ENCODE measurements around the gene S100A11.
A peak's percentile ranks its signal among the peaks of the same experiment; 100 is the strongest.

The S100A11 gene

DNA sequence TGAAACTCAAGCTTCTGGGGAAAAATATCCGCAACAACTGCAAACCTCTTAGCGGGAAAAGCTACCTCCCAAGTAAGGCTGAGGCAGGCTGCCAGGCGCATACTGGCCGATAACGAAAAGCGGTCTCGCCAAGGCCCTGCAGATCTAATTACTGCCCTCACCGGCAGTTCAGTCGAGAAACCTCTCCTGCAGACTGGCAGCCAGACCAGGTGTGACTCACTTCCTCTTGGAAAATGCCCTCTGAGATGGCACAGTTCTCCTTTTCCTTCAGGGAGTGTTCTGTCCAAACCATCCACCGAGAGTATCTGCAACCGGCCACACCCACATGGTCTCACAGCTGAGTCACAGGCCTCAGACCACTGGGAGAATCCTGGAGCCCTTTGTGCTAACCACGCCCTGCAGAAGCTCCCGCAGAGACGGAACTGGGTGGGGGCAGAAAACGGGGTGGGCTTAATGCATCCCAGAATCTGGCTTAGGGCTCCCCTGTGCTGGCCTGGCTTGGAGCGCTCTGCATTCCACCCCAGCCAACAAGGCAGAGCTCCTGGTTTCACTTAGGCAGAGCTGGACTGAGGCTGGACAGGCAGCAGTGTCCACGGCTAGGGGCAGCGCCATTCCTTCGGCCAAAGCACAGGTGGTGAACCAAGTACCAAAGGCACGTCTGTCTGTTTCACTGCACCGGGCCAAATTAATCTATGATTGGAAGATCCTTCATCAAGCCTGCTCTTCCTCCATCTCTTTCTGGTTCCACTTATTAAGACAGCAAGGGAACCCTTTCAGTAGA lies 44.3 kb downstream of the S100A11 start:
- H3K36me3 ChIP-seq = no peaks in the 10 kb centered on the region
- TF ChIP-seq, protein P1, sequence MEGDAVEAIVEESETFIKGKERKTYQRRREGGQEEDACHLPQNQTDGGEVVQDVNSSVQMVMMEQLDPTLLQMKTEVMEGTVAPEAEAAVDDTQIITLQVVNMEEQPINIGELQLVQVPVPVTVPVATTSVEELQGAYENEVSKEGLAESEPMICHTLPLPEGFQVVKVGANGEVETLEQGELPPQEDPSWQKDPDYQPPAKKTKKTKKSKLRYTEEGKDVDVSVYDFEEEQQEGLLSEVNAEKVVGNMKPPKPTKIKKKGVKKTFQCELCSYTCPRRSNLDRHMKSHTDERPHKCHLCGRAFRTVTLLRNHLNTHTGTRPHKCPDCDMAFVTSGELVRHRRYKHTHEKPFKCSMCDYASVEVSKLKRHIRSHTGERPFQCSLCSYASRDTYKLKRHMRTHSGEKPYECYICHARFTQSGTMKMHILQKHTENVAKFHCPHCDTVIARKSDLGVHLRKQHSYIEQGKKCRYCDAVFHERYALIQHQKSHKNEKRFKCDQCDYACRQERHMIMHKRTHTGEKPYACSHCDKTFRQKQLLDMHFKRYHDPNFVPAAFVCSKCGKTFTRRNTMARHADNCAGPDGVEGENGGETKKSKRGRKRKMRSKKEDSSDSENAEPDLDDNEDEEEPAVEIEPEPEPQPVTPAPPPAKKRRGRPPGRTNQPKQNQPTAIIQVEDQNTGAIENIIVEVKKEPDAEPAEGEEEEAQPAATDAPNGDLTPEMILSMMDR (IDR thresholded peaks at IDR 0.05; ENCODE audit: low read depth, low read length) = no peak
- peak; percentile 51 for DNase-seq
- no peaks in the 10 kb centered on the region for H3K9me3 ChIP-seq
- peak overlapping the region; percentile 50 for H3K4me3 ChIP-seq (ENCODE audit: low read depth, low read length)
- H3K27me3 ChIP-seq = peaks cover 66% of the 10 kb centered on the region
- peaks cover 22% of the 10 kb centered on the region for H3K4me1 ChIP-seq

DNA sequence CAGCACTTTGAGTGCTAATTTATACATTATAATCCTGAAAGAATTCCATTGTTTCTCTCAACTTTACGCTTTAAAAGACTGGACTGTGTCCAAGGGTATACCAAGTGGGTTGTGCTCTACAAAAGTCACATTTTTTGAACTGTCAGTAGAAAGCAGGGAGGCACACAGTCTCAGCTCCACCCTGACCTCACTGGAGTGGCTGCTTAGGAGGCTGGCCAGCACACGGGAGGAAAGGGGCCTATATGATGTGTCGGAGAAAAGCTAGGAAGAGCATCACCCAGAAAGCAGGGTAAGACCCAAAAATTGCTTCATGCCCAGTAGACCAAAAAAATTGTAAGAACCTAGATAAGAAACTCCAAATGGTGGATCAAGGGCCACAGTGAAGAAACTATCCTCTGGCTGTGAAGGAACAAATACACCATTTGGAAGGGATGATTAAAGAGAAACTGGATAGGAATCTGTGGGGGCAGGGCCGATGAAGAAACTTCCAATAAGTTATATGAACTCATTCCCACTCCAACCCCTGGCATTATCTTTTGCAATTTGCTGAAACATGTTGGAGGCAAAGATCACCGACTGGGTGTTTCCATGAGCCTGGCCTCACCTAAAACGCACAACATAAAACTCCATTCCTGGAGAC lies 45.0 kb downstream of the S100A11 start:
- DNase-seq = no peak

DNA sequence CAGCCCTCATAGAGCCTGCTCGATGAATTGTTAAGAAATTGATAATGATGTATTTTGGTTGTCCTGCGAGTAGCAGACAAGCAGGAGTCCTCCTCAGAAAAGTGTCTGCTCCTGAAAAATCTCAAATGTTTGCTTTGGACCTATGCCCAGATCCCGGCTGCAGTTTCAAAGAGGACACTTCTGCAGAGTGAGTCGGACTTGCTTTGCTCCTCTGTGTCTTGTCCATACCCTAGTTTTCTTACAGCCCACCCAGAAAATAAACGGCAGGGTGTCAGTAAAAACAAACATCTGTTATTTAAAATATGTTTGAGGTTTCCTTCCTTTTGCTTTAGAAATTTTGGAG lies 46.0 kb downstream of the S100A11 start:
- Histone ChIP-seq H3K27me3 (peaks cover 70% of the 10 kb centered on the region), H3K4me1 (peaks cover 22% of the 10 kb centered on the region), H3K36me3 (no peaks in the 10 kb centered on the region), H3K4me3 (ENCODE audit: low read depth, low read length) (no peak overlapping the region), H3K9me3 (no peaks in the 10 kb centered on the region)
- TF ChIP-seq, protein P1 (IDR thresholded peaks at IDR 0.05; ENCODE audit: low read depth, low read length) = no peak
- peak; percentile 34 for DNase-seq

More for the DNA sequence above, 45.0 kb downstream of the S100A11 start:
- H3K4me3 ChIP-seq (ENCODE audit: low read depth, low read length) = peak overlapping the region; percentile 50
- TF ChIP-seq, protein P1 (IDR thresholded peaks at IDR 0.05; ENCODE audit: low read depth, low read length) = no peak
- no peaks in the 10 kb centered on the region for H3K9me3 ChIP-seq
- peaks cover 22% of the 10 kb centered on the region for H3K4me1 ChIP-seq
- peaks cover 66% of the 10 kb centered on the region for H3K27me3 ChIP-seq
- H3K36me3 ChIP-seq = no peaks in the 10 kb centered on the region

DNA sequence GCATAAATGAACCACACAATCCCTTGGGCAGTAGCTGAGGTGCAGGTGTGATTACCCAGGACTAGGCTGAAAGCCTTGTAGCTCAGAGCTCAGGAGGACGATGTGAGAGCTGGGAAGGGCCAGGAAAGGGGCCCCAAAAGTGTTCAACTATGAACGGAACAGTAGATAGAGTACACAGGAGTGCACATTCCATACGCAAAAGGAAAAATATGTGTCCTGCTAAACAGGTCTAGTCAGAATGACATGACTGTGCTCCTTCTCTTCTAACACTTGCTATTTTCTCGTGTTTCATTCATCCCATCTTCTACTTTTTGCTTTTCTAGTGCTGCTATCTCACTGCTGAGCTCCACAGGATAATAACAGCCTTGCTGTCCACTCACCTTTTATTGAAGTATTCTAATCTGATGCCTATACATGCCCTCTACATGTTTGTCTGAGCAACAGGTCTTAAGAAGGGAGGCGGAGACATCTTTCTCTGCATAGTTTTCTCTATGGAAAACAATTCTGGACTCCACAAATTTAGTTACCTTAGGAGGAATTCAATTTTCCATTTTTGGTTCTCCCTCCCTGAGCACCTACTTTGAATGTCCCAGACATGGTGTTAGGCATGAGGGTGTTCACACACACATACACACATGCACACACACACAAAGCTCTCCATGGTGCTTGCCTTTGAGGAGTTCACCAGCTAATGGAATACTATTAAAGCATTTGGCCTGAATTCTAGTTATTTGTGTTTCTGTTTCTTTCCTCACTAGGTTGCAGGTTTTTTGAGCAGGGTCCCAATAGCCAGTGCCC lies 46.5 kb downstream of the S100A11 start:
- H3K4me1 ChIP-seq = peaks cover 22% of the 10 kb centered on the region
- H3K27me3 ChIP-seq = peaks cover 70% of the 10 kb centered on the region
- H3K4me3 ChIP-seq (ENCODE audit: low read depth, low read length) = no peak overlapping the region
- DNase-seq = no peak
- TF ChIP-seq, protein P1 (IDR thresholded peaks at IDR 0.05; ENCODE audit: low read depth, low read length) = no peak
- H3K9me3 ChIP-seq = no peaks in the 10 kb centered on the region
- no peaks in the 10 kb centered on the region for H3K36me3 ChIP-seq

DNA sequence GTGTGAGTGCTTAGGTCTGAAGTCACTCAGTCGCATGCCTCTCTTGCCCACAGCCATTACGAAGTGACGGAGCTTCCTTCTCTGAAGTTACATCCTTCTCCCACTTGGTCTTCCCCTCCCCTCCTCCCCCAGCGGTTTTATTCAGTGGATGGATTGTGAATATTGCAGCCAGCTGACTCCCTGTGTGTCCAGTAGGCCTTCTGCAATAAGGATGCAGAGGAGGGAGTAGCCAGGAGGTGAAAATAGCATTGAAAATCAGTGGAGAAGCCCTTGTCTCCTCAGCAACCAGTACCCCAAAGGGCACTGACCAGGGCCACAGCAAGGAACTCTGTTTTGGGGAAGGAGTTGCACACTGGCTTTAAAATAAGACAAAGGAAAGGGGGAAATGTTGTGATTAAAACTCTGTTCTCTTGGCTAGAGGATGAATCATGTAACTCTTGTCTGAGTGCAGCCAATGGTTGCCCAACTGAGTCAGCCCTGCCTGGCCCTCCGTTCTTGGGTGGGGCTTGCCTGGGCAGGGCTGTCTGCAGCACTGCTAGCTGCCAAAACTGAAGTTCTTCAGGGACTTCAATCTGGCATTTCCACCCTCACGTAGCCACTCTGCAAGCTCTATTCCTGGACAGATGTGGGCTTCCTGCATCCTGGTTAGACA lies 47.5 kb downstream of the S100A11 start:
- Histone ChIP-seq H3K4me1 (peaks cover 22% of the 10 kb centered on the region), H3K36me3 (no peaks in the 10 kb centered on the region), H3K27me3 (peaks cover 68% of the 10 kb centered on the region), H3K4me3 (ENCODE audit: low read depth, low read length) (no peak overlapping the region), H3K9me3 (no peaks in the 10 kb centered on the region)
- TF ChIP-seq, protein P1 (IDR thresholded peaks at IDR 0.05; ENCODE audit: low read depth, low read length) = no peak
- no peak for DNase-seq
